ENCODE results near the gene STAG1.
"Not testable (repeated sequence)": the region's sequence is repeated elsewhere in the genome, so short reads cannot be mapped to it uniquely, and the experiment has no call there.

The STAG1 gene

DNA sequence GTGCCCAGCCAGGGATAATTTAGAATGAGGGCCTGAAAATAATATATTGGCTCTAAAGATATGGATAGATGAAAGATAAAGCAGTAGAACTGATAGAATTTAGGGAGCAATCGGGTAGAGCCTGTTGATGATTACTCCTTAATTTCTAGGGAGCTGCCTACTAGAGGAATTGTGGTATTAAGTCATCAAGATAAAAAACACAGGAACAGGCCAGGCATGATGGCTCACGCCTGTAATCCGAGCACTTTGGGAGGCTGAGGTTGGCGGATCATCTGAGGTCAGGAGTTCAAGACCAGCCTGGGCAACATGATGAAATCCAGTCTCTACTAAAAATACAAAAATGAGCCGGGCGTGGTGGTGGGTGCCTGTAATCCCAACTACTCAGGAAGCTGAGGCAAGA is 371.6 kb downstream of the STAG1 start:
- no peak overlapping the region for H3K4me3 ChIP-seq (ENCODE audit: low read depth, low read length)
- TF ChIP-seq, protein P1, sequence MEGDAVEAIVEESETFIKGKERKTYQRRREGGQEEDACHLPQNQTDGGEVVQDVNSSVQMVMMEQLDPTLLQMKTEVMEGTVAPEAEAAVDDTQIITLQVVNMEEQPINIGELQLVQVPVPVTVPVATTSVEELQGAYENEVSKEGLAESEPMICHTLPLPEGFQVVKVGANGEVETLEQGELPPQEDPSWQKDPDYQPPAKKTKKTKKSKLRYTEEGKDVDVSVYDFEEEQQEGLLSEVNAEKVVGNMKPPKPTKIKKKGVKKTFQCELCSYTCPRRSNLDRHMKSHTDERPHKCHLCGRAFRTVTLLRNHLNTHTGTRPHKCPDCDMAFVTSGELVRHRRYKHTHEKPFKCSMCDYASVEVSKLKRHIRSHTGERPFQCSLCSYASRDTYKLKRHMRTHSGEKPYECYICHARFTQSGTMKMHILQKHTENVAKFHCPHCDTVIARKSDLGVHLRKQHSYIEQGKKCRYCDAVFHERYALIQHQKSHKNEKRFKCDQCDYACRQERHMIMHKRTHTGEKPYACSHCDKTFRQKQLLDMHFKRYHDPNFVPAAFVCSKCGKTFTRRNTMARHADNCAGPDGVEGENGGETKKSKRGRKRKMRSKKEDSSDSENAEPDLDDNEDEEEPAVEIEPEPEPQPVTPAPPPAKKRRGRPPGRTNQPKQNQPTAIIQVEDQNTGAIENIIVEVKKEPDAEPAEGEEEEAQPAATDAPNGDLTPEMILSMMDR (IDR thresholded peaks at IDR 0.05; ENCODE audit: borderline replicate concordance, insufficient read depth, low read depth, low read length): no peak

DNA sequence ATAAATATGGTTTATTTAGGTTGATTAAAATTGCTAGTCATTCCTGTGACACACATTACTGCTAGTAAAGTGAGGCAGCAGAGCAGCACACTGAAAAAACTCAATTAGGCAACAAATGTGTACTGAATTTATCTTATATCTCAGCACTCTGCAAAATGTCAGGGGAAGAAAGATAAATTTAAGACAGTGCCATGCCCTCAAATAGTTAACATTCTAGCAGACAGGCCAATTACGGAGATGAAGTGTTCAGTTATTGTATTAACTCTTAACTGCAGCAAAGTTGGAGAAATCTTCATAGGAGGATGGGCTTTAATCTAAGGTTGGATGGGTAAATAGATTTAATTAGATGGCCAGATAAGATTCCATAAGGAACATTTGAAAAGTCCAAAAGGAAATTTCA is 374.2 kb downstream of the STAG1 start:
- no peak overlapping the region for H3K4me3 ChIP-seq (ENCODE audit: low read depth, low read length)
- TF ChIP-seq, protein P1 (IDR thresholded peaks at IDR 0.05; ENCODE audit: borderline replicate concordance, insufficient read depth, low read depth, low read length): no peak

DNA sequence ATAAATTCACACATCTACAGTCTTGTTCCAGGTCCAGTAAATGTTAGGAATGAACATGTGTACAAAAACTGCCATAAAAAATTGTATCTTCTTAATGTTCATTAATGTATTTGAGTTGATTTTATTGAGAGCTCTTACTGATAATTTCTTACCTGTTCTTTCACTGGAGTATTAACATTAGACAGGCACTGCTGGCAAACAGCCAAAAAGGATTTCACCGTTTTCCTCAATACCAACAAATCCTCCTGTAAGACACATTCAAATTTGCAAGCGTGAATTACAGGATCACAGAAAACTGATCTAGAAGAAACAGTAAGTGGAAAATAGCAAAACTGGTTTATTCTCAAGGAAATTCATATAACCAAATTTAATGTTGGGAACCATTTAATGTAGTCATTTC is 374.7 kb downstream of the STAG1 start:
- TF ChIP-seq, protein P1 (IDR thresholded peaks at IDR 0.05; ENCODE audit: borderline replicate concordance, insufficient read depth, low read depth, low read length): no peak
- H3K4me3 ChIP-seq (ENCODE audit: low read depth, low read length): no peak overlapping the region

DNA sequence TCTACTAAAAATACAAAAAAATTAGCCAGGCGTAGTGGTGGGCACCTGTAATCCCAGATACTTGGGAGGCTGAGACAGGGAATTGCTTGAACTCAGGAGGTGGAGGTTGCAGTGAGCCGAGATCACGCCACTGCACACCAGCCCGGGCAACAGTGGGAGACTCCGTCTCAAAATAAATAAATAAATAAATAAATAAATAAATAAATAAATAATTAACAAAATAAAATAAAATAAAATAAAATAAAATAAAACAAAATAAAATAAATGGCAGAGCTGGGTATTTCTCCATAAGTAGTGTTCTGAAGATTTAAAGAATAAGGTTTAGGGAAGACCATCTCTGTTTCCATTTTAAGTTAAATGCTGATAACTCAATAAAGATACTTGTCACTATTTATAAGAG is 376.4 kb downstream of the STAG1 start:
- not testable (repeated sequence) for H3K4me3 ChIP-seq (ENCODE audit: low read depth, low read length)

DNA sequence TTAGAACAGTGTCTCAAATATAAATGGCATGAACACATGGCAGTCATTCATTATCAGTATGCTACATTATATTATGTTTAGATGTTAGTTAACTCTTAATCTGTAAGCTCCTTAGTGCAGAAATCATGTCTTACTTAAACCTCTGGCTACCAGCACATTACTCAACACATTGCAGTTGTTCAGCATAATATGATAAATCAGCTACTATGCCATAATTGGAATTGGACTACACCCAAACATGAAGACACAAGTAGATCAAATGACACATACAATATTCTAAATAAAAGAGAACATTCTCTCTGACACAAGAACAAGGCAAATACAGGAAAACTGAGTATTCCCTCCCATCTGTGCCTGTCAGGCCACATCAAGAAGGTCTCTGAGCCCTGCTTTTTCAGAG is 385.9 kb downstream of the STAG1 start:
- H3K4me3 ChIP-seq (ENCODE audit: low read depth, low read length): no peak overlapping the region
- TF ChIP-seq, protein P1 (IDR thresholded peaks at IDR 0.05; ENCODE audit: borderline replicate concordance, insufficient read depth, low read depth, low read length): no peak

DNA sequence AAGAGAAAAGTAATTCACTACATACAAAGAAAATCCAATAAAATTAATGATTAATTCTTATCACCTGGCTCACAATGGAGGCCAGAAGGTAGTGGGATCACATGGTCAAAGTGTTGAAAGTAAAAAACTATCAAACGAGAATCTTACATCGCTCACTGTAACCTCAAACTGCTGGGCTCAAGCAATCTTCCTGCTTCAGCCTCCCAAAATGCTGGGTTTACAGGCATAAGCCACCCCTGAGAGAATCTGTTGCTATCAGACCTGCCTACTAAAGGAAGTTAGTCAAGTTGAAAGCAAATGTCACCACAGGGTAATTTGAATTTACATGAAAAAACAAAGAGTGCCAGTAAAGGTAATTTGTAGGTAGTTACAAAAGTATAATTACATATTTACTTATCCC is 398.7 kb downstream of the STAG1 start:
- TF ChIP-seq, protein P1 (IDR thresholded peaks at IDR 0.05; ENCODE audit: borderline replicate concordance, insufficient read depth, low read depth, low read length): no peak
- no peak overlapping the region for H3K4me3 ChIP-seq (ENCODE audit: low read depth, low read length)

DNA sequence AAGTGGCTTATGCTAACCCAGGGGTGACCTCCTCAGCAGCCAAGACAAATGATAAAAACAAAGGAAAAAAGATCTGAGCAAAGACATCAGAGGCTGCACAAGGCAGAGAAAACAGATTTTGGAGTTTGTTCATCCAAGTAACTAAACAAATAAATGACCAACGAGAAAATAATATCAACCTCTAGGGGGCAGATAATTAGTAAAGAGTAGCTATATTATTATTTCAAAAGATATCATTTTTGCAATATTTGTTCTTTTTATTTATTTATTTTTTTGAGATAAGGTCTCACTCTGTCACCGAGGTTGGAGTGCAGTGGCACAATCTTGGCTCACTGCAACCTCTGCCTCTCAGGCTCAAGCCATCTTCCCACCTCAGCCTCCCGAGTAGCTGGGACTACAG is 400.3 kb downstream of the STAG1 start:
- H3K4me3 ChIP-seq (ENCODE audit: low read depth, low read length): no peak overlapping the region
- TF ChIP-seq, protein P1 (IDR thresholded peaks at IDR 0.05; ENCODE audit: borderline replicate concordance, insufficient read depth, low read depth, low read length): no peak

DNA sequence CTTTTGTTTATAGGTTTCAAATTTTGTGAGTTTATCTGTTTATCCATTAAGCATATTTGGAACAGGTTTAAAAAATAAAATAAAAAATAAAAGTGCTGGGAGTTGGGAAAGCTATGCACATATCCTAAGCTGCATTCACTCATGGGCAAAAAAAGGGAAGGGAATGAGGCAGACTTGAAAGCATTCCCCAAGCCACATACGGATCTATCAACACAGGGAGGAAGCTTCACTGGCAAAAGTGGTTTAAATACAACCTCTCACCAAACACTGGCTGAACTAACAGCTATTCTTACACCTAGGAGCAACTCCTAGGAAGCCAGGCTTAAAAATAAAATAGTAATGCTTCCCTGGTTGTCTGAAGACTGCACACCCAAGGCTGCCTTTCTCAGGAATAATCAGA is 400.8 kb downstream of the STAG1 start:
- TF ChIP-seq, protein P1 (IDR thresholded peaks at IDR 0.05; ENCODE audit: borderline replicate concordance, insufficient read depth, low read depth, low read length): no peak

More for the DNA sequence above, 400.8 kb downstream of the STAG1 start:
- H3K4me3 ChIP-seq (ENCODE audit: low read depth, low read length): no peak overlapping the region
